Muscle layer of duodenum (tissue), 2 donors: ENCODE data around the gene SMG6.

Experiments used
- H3K27ac ChIP-seq: one replicate; pipeline ENCODE4 v1.7.0; 2013; ENCODE audit warnings: mild to moderate bottlenecking, low read length
- H3K27me3 ChIP-seq: one replicate; pipeline ENCODE4 v1.7.0; 2013; ENCODE audit warnings: low read depth, mild to moderate bottlenecking, control low read depth, low read length
- H3K36me3 ChIP-seq, 2 donors: one replicate each; pipeline ENCODE4 v1.7.0; 2013; ENCODE audit warnings: low read length in 2 of 2, control low read depth in 1 of 2, mild to moderate bottlenecking in 1 of 2; ENCODE audit not compliant: insufficient read depth in 2 of 2, control insufficient read depth in 1 of 2
- H3K4me1 ChIP-seq, 2 donors: one replicate each; pipeline ENCODE4 v1.7.0; 2013; ENCODE audit warnings: low read length in 2 of 2, mild to moderate bottlenecking in 2 of 2, control low read depth in 1 of 2, moderate library complexity in 1 of 2; ENCODE audit not compliant: insufficient read depth in 2 of 2, control insufficient read depth in 1 of 2
- H3K4me3 ChIP-seq, 2 donors: one replicate each; pipeline ENCODE4 v1.7.0; 2013; ENCODE audit warnings: low read length in 2 of 2, low read depth in 1 of 2, mild to moderate bottlenecking in 1 of 2
- H3K9me3 ChIP-seq, 2 donors: one replicate each; pipeline ENCODE4 v1.7.0; 2013; ENCODE audit warnings: low read length in 2 of 2, control low read depth in 1 of 2, mild to moderate bottlenecking in 1 of 2; ENCODE audit not compliant: control insufficient read depth in 1 of 2
- donor health status: healthy.

SMG6 gene

GRCh38 chr17:2067048-2067561 lies 236.5 kb downstream of the SMG6 start:
- H3K36me3 ChIP-seq: peaks cover 15 to 66% of the 10 kb centered on the region in 2 donors
- H3K9me3 ChIP-seq: no peaks in the 10 kb centered on the region
- peaks cover 25 to 44% of the 10 kb centered on the region in 2 donors for H3K4me1 ChIP-seq
- peak overlapping the region; percentile 56 for H3K27ac ChIP-seq
- no peaks in the 10 kb centered on the region for H3K27me3 ChIP-seq
- H3K4me3 ChIP-seq: no peak overlapping the region

- H3K36me3 ChIP-seq: peaks cover 13 to 58% of the 10 kb centered on the region in 2 donors
- peak overlapping the region; percentile 56 for H3K27ac ChIP-seq
Measured at GRCh38 chr17:2065949-2066400, 237.6 kb downstream of the SMG6 start.

GRCh38 chr17:2064980-2065785 lies 238.4 kb downstream of the SMG6 start:
- no peaks in the 10 kb centered on the region for H3K27me3 ChIP-seq
- H3K9me3 ChIP-seq: no peaks in the 10 kb centered on the region
- peaks cover 16 to 52% of the 10 kb centered on the region in 2 donors for H3K36me3 ChIP-seq
- no peak overlapping the region for H3K4me3 ChIP-seq
- H3K4me1 ChIP-seq: peaks cover 29 to 54% of the 10 kb centered on the region in 2 donors
- H3K27ac ChIP-seq: peak overlapping the region; percentile 56

More at GRCh38 chr17:2065949-2066400, 237.6 kb downstream of the SMG6 start:
- Histone ChIP-seq H3K4me3 (no peak overlapping the region), H3K9me3 (no peaks in the 10 kb centered on the region), H3K27me3 (no peaks in the 10 kb centered on the region), H3K4me1 (peaks cover 29 to 49% of the 10 kb centered on the region in 2 donors)

- H3K4me1 ChIP-seq: peaks cover 29 to 61% of the 10 kb centered on the region in 2 donors
- H3K4me3 ChIP-seq: no peak overlapping the region
- peaks cover 16 to 49% of the 10 kb centered on the region in 2 donors for H3K36me3 ChIP-seq
- H3K27ac ChIP-seq: peak overlapping the region; percentile 56
- H3K27me3 ChIP-seq: no peaks in the 10 kb centered on the region
- no peaks in the 10 kb centered on the region for H3K9me3 ChIP-seq
Measured at GRCh38 chr17:2064520-2064971, 239.0 kb downstream of the SMG6 start.

- Histone ChIP-seq H3K27ac (peak overlapping the region; percentile 56), H3K9me3 (no peaks in the 10 kb centered on the region), H3K4me1 (peaks cover 29 to 62% of the 10 kb centered on the region in 2 donors), H3K36me3 (peaks cover 16 to 49% of the 10 kb centered on the region in 2 donors), H3K27me3 (no peaks in the 10 kb centered on the region), H3K4me3 (no peak overlapping the region)
Measured at GRCh38 chr17:2064147-2064489, 239.5 kb downstream of the SMG6 start.

- Histone ChIP-seq H3K27ac (peak overlapping the region; percentile 56), H3K4me1 (peaks cover 29 to 69% of the 10 kb centered on the region in 2 donors), H3K27me3 (no peaks in the 10 kb centered on the region), H3K36me3 (peaks cover 16 to 44% of the 10 kb centered on the region in 2 donors), H3K4me3 (no peak overlapping the region), H3K9me3 (no peaks in the 10 kb centered on the region)
Measured at GRCh38 chr17:2063261-2064146, 240.1 kb downstream of the SMG6 start.

GRCh38 chr17:2062571-2063183 lies 240.9 kb downstream of the SMG6 start:
- peak overlapping the region; percentile 56 for H3K27ac ChIP-seq
- peaks cover 25 to 72% of the 10 kb centered on the region in 2 donors for H3K4me1 ChIP-seq

GRCh38 chr17:2061441-2061958 lies 242.1 kb downstream of the SMG6 start:
- Histone ChIP-seq H3K9me3 (no peaks in the 10 kb centered on the region), H3K36me3 (peaks cover 16 to 30% of the 10 kb centered on the region in 2 donors), H3K4me1 (peaks cover 19 to 71% of the 10 kb centered on the region in 2 donors), H3K4me3 (no peak overlapping the region), H3K27me3 (no peaks in the 10 kb centered on the region), H3K27ac (peak overlapping the region; percentile 56)

More at GRCh38 chr17:2062571-2063183, 240.9 kb downstream of the SMG6 start:
- no peaks in the 10 kb centered on the region for H3K27me3 ChIP-seq
- no peak overlapping the region for H3K4me3 ChIP-seq
- H3K36me3 ChIP-seq: peaks cover 16 to 42% of the 10 kb centered on the region in 2 donors
- H3K9me3 ChIP-seq: no peaks in the 10 kb centered on the region

GRCh38 chr17:2060681-2061440 lies 242.7 kb downstream of the SMG6 start:
- H3K27me3 ChIP-seq: no peaks in the 10 kb centered on the region
- H3K4me3 ChIP-seq: peak overlapping the region in 1 of 2 donors; percentile 68
- H3K9me3 ChIP-seq: no peaks in the 10 kb centered on the region
- peaks cover 16 to 30% of the 10 kb centered on the region in 2 donors for H3K36me3 ChIP-seq
- H3K27ac ChIP-seq: peak overlapping the region; percentile 56
- peaks cover 19 to 74% of the 10 kb centered on the region in 2 donors for H3K4me1 ChIP-seq

- Histone ChIP-seq H3K4me1 (peaks cover 19 to 75% of the 10 kb centered on the region in 2 donors), H3K9me3 (no peaks in the 10 kb centered on the region), H3K27me3 (no peaks in the 10 kb centered on the region), H3K36me3 (peaks cover 13 to 26% of the 10 kb centered on the region in 2 donors), H3K27ac (peak overlapping the region; percentile 56), H3K4me3 (peak overlapping the region in 1 of 2 donors; percentile 68)
Measured at GRCh38 chr17:2060385-2060658, 243.3 kb downstream of the SMG6 start.
